Natural killer cell (primary cell): ENCODE data around the gene PCAT6. TPM values are rescaled to one million over a fixed set of nuclear protein-coding genes. Genes with fewer than 3 reads are reported as not detected.

ENCODE experiments used
- ATAC-seq, 3 donors: fragments of 150-1000 bp in 2 of 3; fragments of 200-7000 bp in 1 of 3; cut with Tn5 transposase; 1 replicate in 1 of 3; 2 replicates in 2 of 3; pipeline ENCODE4 v1.10.0; 2021; ENCODE audit warnings: mild to moderate bottlenecking in 2 of 3, moderate library complexity in 2 of 3
- DNase-seq, 2 donors: peaks; one replicate each; pipeline versions ENCODE4 v3.0.0 to v3.0.0-alpha.2; 2013 to 2021; ENCODE audit warnings: mixed read lengths in 1 of 2
- H3K27ac ChIP-seq: one replicate; pipeline ENCODE4 v1.5.1; 2013; ENCODE audit warnings: mild to moderate bottlenecking, low read length
- H3K27me3 ChIP-seq: one replicate; pipeline ENCODE4 v1.6.1; 2013; ENCODE audit warnings: low read length; ENCODE audit not compliant: control insufficient read depth, insufficient read depth
- H3K36me3 ChIP-seq: one replicate; pipeline ENCODE4 v1.6.1; 2013; ENCODE audit warnings: low read length; ENCODE audit not compliant: control insufficient read depth, insufficient read depth
- H3K4me1 ChIP-seq: one replicate; pipeline ENCODE4 v1.6.1; 2013; ENCODE audit warnings: low read length; ENCODE audit not compliant: control insufficient read depth, insufficient read depth
- H3K4me3 ChIP-seq: one replicate; pipeline ENCODE4 v1.5.1; 2013; ENCODE audit warnings: low read length
- H3K9me3 ChIP-seq: one replicate; pipeline ENCODE4 v1.6.1; 2013; ENCODE audit warnings: low read length; ENCODE audit not compliant: control insufficient read depth, insufficient read depth
- H3K27ac Mint-ChIP-seq, 2 donors: one replicate each; pipeline ENCODE4 v1.8.0; 2022; ENCODE audit warnings: mild to moderate bottlenecking in 2 of 2, mixed read lengths in 2 of 2, moderate library complexity in 1 of 2
- H3K27me3 Mint-ChIP-seq, 2 donors: one replicate each; pipeline ENCODE4 v1.8.0; 2022; ENCODE audit warnings: low read depth in 2 of 2, mixed read lengths in 2 of 2
- H3K36me3 Mint-ChIP-seq: one replicate; pipeline ENCODE4 v1.8.0; 2022; ENCODE audit warnings: mixed read lengths
- H3K4me1 Mint-ChIP-seq, 2 donors: one replicate each; pipeline ENCODE4 v1.8.0; 2022; ENCODE audit warnings: mixed read lengths in 2 of 2
- H3K4me3 Mint-ChIP-seq: one replicate; pipeline ENCODE4 v1.8.0; 2022; ENCODE audit warnings: mild to moderate bottlenecking, moderate library complexity, mixed read lengths
- H3K9me3 Mint-ChIP-seq, 2 donors: one replicate each; pipeline ENCODE4 v1.8.0; 2022; ENCODE audit warnings: mixed read lengths in 2 of 2
- WGBS: methylation state at CpG from one replicate; pipeline ENCODE4 v1.1.7; 2013; ENCODE audit warnings: missing lambda C conversion rate; ENCODE audit not compliant: insufficient coverage; 5-methylcytosine and 5-hydroxymethylcytosine counted together
- intact Hi-C: fragments of 100-400 bp; cut with micrococcal nuclease; formaldehyde crosslinking; loops from one replicate; pipeline ENCODE4 v1.14.2; 2022
- total RNA-seq, 4 donors: library from RNA; stranded (reverse); fragments of 120-200 nt in 1 of 4; gene quantifications; one replicate each; pipeline versions ENCODE4 v1.2.3 to v1.2.4, GENCODE V29; 2013 to 2022
- TF ChIP-seq, protein P1 (sequence below): fragments of 200-600 bp; IDR thresholded peaks from one replicate; pipeline ENCODE4 v1.8.0; 2022; ENCODE audit warnings: antibody characterized with exemption

Gene PCAT6
- total RNA-seq, 3 donors from 2014 or later (not counting 1 experiment from before 2014, with no cell fraction given), result 1.1 to 1.5 TPM; not detected in 1

DNA sequence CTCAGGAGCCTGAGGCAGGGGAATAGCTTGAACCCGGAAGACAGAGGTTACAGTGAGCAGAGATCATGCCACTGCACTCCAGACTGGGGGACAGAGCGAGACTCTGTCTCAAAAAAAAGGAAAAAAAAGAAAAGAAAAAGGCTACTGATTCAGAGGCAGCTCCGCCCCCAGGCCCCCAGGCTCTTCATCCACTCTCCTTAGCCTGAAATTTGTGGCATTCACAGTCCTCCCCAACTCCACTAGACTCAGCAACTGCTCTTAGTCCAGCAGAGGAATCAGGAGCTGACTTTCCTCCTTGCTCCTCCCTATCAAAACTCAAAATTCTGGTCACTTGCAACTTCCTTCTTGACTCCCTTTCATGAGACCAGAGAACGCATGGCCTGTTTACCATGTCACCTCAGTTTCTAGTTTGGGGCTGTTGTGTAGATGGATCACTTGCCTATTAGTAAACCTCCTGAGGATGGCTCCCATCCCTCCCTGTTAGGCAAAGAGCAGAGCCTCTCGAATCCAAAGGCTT lies 27.1 kb downstream of the PCAT6 start:
- H3K9me3 Mint-ChIP-seq, result no peaks in the 10 kb centered on the region
- peaks cover 7 to 13% of the 10 kb centered on the region in 2 donors for H3K27me3 Mint-ChIP-seq
- H3K27ac ChIP-seq, result no peak overlapping the region
- H3K36me3 Mint-ChIP-seq, result no peaks in the 10 kb centered on the region
- no peak overlapping the region for H3K27ac Mint-ChIP-seq
- H3K36me3 ChIP-seq, result no peaks in the 10 kb centered on the region
- no peaks in the 10 kb centered on the region for H3K9me3 ChIP-seq
- no peak overlapping the region for H3K4me3 ChIP-seq
- peaks cover 3% of the 10 kb centered on the region for H3K27me3 ChIP-seq
- no peak for ATAC-seq
- peak overlapping the region; percentile 28 for H3K4me3 Mint-ChIP-seq
- H3K4me1 Mint-ChIP-seq, result peaks cover 27 to 33% of the 10 kb centered on the region in 2 donors
- no peak for DNase-seq
- 86% methylated on average over 5 of the region's 5 CpGs for WGBS
- intact Hi-C loops, result no loop called here
- H3K4me1 ChIP-seq, result peaks cover 33% of the 10 kb centered on the region
- TF ChIP-seq, protein P1, sequence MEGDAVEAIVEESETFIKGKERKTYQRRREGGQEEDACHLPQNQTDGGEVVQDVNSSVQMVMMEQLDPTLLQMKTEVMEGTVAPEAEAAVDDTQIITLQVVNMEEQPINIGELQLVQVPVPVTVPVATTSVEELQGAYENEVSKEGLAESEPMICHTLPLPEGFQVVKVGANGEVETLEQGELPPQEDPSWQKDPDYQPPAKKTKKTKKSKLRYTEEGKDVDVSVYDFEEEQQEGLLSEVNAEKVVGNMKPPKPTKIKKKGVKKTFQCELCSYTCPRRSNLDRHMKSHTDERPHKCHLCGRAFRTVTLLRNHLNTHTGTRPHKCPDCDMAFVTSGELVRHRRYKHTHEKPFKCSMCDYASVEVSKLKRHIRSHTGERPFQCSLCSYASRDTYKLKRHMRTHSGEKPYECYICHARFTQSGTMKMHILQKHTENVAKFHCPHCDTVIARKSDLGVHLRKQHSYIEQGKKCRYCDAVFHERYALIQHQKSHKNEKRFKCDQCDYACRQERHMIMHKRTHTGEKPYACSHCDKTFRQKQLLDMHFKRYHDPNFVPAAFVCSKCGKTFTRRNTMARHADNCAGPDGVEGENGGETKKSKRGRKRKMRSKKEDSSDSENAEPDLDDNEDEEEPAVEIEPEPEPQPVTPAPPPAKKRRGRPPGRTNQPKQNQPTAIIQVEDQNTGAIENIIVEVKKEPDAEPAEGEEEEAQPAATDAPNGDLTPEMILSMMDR, result no peak

DNA sequence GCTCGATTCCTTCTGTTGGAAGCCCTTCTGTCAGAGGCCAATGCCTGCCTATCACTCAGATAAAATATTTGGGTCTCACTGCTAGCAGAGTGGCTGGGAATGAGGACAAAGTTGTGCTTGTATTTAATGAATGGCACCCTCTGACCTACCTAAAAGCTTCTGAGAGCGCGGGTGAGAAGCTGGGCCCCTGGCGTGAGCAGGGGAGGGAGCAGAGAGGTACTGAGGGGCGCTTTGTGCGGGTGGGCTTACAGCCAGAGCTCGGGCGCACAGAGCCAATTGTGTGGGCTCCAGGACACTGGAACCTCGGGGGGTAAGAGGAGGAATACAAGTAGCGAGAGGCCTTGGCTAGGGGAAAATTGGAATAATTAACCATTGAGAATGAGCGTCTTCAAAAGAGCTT lies 32.3 kb downstream of the PCAT6 start:
- H3K27me3 Mint-ChIP-seq, result peaks cover under 1 to 2% of the 10 kb centered on the region in 2 donors
- H3K36me3 Mint-ChIP-seq, result no peaks in the 10 kb centered on the region
- TF ChIP-seq, protein P1, result no peak
- Histone ChIP-seq H3K4me1 (no peaks in the 10 kb centered on the region), H3K27ac (no peak overlapping the region), H3K27me3 (peaks cover under 1% of the 10 kb centered on the region), H3K4me3 (no peak overlapping the region), H3K36me3 (no peaks in the 10 kb centered on the region), H3K9me3 (no peaks in the 10 kb centered on the region)
- intact Hi-C loops, result no loop called here
- no peak overlapping the region for H3K4me3 Mint-ChIP-seq
- no peaks in the 10 kb centered on the region for H3K9me3 Mint-ChIP-seq
- WGBS, result 95% methylated on average over 11 of the region's 11 CpGs
- H3K4me1 Mint-ChIP-seq, result peaks cover 0 to 1% of the 10 kb centered on the region in 2 donors
- ATAC-seq, result no peak
- H3K27ac Mint-ChIP-seq, result no peak overlapping the region
- DNase-seq, result no peak

DNA sequence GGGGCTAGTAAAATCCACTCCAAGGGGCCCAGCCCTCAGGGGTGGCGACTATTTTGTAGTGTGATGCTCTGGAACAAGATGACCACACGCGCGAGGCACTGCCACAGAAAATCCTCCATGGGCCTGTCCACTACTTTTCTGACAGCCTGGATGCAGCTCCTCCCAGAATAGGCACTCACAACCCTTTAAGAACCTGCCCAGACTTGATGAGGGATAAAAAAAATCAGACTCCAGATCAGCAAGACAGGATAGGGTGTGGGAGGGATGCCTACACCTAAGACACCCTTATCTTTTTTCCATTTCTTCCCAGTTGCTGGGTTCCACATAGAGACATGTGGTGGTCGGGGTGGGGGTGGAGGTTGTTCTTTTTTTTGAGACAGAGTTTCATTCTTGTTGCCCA lies 33.5 kb downstream of the PCAT6 start:
- TF ChIP-seq, protein P1, result no peak
- Histone ChIP-seq H3K4me3 (no peak overlapping the region), H3K4me1 (no peaks in the 10 kb centered on the region), H3K27ac (no peak overlapping the region), H3K27me3 (no peaks in the 10 kb centered on the region), H3K9me3 (no peaks in the 10 kb centered on the region), H3K36me3 (no peaks in the 10 kb centered on the region)
- WGBS, result 93% methylated on average over 5 of the region's 5 CpGs
- ATAC-seq (no peak), DNase-seq (no peak)
- Mint-ChIP-seq H3K27me3 (no peaks in the 10 kb centered on the region), H3K36me3 (no peaks in the 10 kb centered on the region), H3K27ac (no peak overlapping the region), H3K4me3 (no peak overlapping the region), H3K4me1 (no peaks in the 10 kb centered on the region), H3K9me3 (no peaks in the 10 kb centered on the region)
- intact Hi-C loops, result no loop called here

DNA sequence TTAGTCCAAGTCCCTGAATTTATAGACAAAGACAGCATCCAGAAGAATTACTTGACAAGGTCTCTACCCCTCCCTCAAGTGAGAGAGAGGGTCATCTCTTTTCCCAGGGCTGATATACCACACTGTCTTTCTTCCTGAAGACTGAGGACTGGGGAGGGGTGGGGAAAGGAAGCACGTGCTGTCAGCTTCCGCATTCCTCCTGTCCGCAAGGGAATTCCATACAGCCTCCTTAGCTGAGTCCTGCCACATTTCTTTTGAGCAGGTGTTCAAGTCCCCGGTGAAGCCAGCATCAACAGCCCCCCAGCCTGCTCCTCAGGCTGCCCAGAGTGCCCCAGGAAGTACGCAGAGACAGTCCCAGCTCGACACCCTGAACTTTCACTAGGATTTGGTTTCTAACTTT lies 34.2 kb downstream of the PCAT6 start:
- 91% methylated on average over 6 of the region's 6 CpGs for WGBS
- Mint-ChIP-seq H3K27ac (no peak overlapping the region), H3K36me3 (no peaks in the 10 kb centered on the region), H3K27me3 (no peaks in the 10 kb centered on the region), H3K4me3 (no peak overlapping the region), H3K4me1 (no peaks in the 10 kb centered on the region), H3K9me3 (no peaks in the 10 kb centered on the region)
- no peaks in the 10 kb centered on the region for H3K27me3 ChIP-seq
- ATAC-seq (no peak), DNase-seq (no peak)
- no peaks in the 10 kb centered on the region for H3K9me3 ChIP-seq
- no peaks in the 10 kb centered on the region for H3K4me1 ChIP-seq
- TF ChIP-seq, protein P1, result no peak
- intact Hi-C loops, result no loop called here
- H3K36me3 ChIP-seq, result no peaks in the 10 kb centered on the region
- H3K4me3 ChIP-seq, result no peak overlapping the region
- H3K27ac ChIP-seq, result no peak overlapping the region
